ENCODE data around the gene ZNF496.

DNA sequence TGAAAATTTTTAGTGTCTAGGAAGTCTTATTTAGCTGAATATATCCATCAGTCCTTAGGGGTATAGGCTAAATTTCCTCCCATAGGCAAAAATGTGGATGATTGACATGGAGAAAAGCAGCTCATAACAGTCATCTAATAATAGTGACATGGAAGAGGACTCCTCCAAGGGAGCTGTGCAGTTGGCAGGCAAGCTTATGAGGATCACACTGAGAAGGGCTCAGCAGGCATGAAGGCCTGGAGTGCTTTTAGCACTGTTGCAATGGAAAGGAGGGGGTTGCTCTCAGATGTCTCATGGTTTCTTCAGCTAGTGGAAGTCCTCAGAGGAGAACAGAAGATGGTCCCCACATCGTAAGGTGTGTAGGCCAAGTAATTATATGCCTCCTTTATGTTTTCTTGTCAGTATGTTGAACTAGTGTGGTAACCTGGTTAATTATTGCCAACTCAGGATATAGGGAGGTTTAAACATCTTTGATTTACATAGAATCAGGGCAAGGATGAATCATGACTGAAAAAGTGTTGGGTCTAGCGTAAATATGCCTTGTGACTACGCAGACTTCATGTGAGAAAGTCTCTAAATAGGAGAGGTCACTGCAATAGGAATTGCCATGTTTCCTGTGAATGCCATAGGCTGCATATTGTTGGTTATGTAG, 56.9 kb downstream of the ZNF496 start:
- TF ChIP-seq, protein P1, sequence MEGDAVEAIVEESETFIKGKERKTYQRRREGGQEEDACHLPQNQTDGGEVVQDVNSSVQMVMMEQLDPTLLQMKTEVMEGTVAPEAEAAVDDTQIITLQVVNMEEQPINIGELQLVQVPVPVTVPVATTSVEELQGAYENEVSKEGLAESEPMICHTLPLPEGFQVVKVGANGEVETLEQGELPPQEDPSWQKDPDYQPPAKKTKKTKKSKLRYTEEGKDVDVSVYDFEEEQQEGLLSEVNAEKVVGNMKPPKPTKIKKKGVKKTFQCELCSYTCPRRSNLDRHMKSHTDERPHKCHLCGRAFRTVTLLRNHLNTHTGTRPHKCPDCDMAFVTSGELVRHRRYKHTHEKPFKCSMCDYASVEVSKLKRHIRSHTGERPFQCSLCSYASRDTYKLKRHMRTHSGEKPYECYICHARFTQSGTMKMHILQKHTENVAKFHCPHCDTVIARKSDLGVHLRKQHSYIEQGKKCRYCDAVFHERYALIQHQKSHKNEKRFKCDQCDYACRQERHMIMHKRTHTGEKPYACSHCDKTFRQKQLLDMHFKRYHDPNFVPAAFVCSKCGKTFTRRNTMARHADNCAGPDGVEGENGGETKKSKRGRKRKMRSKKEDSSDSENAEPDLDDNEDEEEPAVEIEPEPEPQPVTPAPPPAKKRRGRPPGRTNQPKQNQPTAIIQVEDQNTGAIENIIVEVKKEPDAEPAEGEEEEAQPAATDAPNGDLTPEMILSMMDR (IDR thresholded peaks at IDR 0.05; ENCODE audit: low read depth, low read length, poor library complexity, severe bottlenecking), result no peak
- TF ChIP-seq EZH2phosphoT487 (IDR thresholded peaks at IDR 0.05; ENCODE audit: borderline replicate concordance, low read length), result no peak

Measured in DOHH2 (cell line).